OCI-LY7 (cell line): ENCODE data around the gene ZG16B.

ENCODE experiments used
- EZH2phosphoT487 ChIP-seq: fragments of 200-600 bp; sonication (generic); IDR thresholded peaks from 2 replicates; pipeline ENCODE4 v1.6.1; 2018; ENCODE audit warnings: low read depth, borderline replicate concordance, mild to moderate bottlenecking, mixed run types, antibody characterized with exemption, low read length, moderate library complexity, mixed read lengths
- TF ChIP-seq, protein P1 (sequence below): fragments of 200-600 bp; sonication (generic); conservative IDR thresholded peaks from 2 replicates; pipeline ENCODE4 v1.5.1; 2014; ENCODE audit warnings: mild to moderate bottlenecking, antibody characterized with exemption, low read length, moderate library complexity, mixed read lengths

DNA sequence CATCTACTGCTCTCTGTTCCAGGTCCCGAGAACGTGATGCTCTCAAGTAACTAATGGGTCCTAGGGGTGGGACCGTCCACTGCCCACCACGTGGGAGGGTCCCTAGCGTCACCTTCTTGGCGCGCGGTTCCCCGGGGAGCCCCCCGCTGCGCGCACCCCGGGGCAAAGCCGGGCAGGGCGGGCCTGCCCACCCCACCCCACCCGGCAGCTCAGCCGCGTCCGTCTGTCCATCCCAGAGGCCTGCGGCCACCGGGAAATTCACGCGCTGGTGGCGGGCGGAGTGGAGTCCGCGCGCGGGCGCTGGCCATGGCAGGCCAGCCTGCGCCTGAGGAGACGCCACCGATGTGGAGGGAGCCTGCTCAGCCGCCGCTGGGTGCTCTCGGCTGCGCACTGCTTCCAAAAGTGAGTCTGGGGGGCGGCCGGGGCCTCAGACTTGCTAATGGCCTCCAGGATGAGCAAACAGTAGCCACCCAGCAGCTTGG lies 31.3 kb upstream of the ZG16B start:
- TF ChIP-seq EZH2phosphoT487, result no peak
- TF ChIP-seq, protein P1, sequence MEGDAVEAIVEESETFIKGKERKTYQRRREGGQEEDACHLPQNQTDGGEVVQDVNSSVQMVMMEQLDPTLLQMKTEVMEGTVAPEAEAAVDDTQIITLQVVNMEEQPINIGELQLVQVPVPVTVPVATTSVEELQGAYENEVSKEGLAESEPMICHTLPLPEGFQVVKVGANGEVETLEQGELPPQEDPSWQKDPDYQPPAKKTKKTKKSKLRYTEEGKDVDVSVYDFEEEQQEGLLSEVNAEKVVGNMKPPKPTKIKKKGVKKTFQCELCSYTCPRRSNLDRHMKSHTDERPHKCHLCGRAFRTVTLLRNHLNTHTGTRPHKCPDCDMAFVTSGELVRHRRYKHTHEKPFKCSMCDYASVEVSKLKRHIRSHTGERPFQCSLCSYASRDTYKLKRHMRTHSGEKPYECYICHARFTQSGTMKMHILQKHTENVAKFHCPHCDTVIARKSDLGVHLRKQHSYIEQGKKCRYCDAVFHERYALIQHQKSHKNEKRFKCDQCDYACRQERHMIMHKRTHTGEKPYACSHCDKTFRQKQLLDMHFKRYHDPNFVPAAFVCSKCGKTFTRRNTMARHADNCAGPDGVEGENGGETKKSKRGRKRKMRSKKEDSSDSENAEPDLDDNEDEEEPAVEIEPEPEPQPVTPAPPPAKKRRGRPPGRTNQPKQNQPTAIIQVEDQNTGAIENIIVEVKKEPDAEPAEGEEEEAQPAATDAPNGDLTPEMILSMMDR, result no peak
